Ectodermal cell (in vitro differentiated cells): ENCODE measurements around the gene HSDL2.

ENCODE experiments used
- H3K27ac ChIP-seq: 2 replicates; pipeline ENCODE4 v1.7.0; 2013; ENCODE audit warnings: mild to moderate bottlenecking, low read depth, low read length; ENCODE audit not compliant: insufficient read depth, poor library complexity, severe bottlenecking
- H3K27me3 ChIP-seq: 2 replicates; pipeline ENCODE4 v1.7.0; 2013; ENCODE audit warnings: mild to moderate bottlenecking, low read length; ENCODE audit not compliant: insufficient read depth, control insufficient read depth, poor library complexity, severe bottlenecking
- H3K36me3 ChIP-seq: one replicate; pipeline ENCODE4 v1.7.0; 2013; ENCODE audit warnings: low read length; ENCODE audit not compliant: control insufficient read depth, insufficient read depth
- H3K4me1 ChIP-seq: one replicate; pipeline ENCODE4 v1.7.0; 2013; ENCODE audit warnings: low read length; ENCODE audit not compliant: control insufficient read depth, insufficient read depth
- H3K4me3 ChIP-seq: 2 replicates; pipeline ENCODE4 v1.7.0; 2013; ENCODE audit warnings: low read depth, low read length, control low read depth; ENCODE audit not compliant: insufficient read depth
- H3K9me3 ChIP-seq: 2 replicates; pipeline ENCODE4 v1.7.0; 2013; ENCODE audit warnings: mild to moderate bottlenecking, low read length, moderate library complexity; ENCODE audit not compliant: control insufficient read depth
- WGBS, 2 experiments: methylation state at CpG; one replicate each; pipeline ENCODE4 v1.1.7; 2013; ENCODE audit warnings: missing lambda C conversion rate in 2 of 2; 5-methylcytosine and 5-hydroxymethylcytosine counted together

Gene HSDL2

GRCh38 chr9:112439825-112440224, 59.9 kb downstream of the HSDL2 start:
- H3K9me3 ChIP-seq, result no peaks in the 10 kb centered on the region
- H3K4me3 ChIP-seq, result no peak overlapping the region
- H3K27me3 ChIP-seq, result no peaks in the 10 kb centered on the region
- H3K36me3 ChIP-seq, result no peaks in the 10 kb centered on the region
- no peaks in the 10 kb centered on the region for H3K4me1 ChIP-seq
- no peak overlapping the region for H3K27ac ChIP-seq
- 89 to 100% methylated on average over 1 of the region's 2 CpGs for WGBS, 2 experiments

- Histone ChIP-seq H3K9me3 (no peaks in the 10 kb centered on the region), H3K36me3 (no peaks in the 10 kb centered on the region)
These were observed 63.3 kb downstream of the HSDL2 start for GRCh38 chr9:112443200-112443599.

DNA sequence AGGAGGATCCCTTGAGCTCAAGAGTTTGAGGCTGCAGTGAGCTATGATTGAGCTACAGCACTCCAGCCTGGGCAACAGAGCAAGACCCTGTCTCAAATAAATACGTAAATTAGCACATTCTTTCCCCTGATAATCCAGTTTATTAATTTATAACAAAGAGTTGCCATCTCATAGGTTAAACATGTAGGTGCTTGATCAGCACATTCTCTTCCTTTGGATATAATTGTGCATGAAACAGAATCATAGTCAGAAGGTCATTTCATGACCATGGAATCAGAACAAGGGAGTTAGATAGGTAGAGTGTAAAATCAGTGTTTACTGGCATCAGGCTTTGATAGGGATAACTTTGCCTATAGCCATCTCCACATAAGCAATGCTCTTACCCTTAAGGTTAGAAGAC, 63.7 kb downstream of the HSDL2 start:
- Histone ChIP-seq H3K9me3 (no peaks in the 10 kb centered on the region), H3K27ac (no peak overlapping the region), H3K4me3 (no peak overlapping the region), H3K4me1 (no peaks in the 10 kb centered on the region), H3K36me3 (no peaks in the 10 kb centered on the region), H3K27me3 (no peaks in the 10 kb centered on the region)
- WGBS, 2 experiments, result 88 to 100% methylated on average over 1 of the region's 1 CpG

More at GRCh38 chr9:112443200-112443599, 63.3 kb downstream of the HSDL2 start:
- Histone ChIP-seq H3K27me3 (no peaks in the 10 kb centered on the region), H3K4me3 (no peak overlapping the region), H3K4me1 (no peaks in the 10 kb centered on the region), H3K27ac (no peak overlapping the region)

DNA sequence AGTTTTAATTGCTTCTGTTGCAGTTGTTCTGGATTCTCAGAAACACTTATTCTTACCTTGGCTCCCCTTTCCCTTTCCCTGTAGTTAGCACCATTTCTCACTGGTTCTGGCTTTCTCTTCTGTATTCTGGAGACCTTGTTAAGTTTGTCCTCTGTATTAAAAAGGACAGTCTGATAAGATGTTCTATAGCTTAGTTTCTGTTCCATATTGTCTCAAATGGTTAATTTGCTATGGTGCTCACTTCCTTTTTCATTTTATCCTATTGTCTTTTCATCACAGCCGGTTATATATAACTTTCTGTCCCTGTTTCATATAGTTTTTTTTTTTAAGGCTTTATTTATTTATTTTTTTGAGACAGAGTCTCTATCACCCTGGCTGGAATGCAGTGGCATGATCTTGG, 65.3 kb downstream of the HSDL2 start:
- WGBS, 2 experiments, result no CpG with 5 or more reads among the region's 1 CpG
- Histone ChIP-seq H3K27ac (no peak overlapping the region), H3K4me3 (no peak overlapping the region), H3K36me3 (no peaks in the 10 kb centered on the region), H3K9me3 (no peaks in the 10 kb centered on the region), H3K27me3 (no peaks in the 10 kb centered on the region), H3K4me1 (no peaks in the 10 kb centered on the region)

DNA sequence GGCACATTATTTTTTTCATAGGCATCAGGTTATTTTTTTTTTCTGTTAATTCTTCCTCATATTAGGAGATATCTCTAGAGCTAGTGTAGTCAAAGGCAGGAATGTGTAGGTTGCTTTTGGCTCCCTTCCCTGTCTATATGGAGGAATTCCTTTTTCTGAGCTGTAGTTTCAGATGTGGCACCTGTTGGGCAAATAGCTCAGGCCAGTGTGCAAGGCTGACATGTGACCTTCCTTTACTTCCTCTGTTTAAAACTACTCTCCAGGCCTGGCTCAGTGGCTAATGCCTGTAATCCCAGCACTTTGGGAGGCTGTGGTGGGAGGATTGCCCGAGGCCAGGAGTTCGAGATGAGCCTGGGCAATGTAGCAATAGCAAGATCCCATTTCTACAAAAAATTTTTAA, 66.2 kb downstream of the HSDL2 start:
- Histone ChIP-seq H3K9me3 (no peaks in the 10 kb centered on the region), H3K4me3 (no peak overlapping the region), H3K27ac (no peak overlapping the region), H3K4me1 (no peaks in the 10 kb centered on the region), H3K36me3 (no peaks in the 10 kb centered on the region), H3K27me3 (no peaks in the 10 kb centered on the region)
- 93 to 100% methylated on average over 2 of the region's 2 CpGs for WGBS, 2 experiments

DNA sequence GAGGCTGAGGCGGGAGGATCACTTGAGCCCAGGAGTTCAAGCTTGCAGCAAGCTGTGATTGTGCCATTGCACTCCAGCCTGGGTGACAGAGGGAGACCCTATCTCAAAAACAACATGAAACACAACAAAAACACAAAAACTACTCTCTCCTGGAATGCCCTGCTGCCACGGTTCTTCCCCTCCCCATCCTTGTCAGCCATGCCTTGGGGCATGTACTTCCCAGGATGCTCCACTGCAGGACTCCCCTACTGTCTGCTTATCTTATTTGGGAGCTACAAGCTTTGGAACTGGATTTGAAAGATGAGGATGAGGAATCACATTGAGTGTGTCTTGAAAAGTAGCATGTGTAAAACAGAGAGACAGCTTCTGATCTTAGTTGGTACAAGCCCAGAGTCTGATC, 66.6 kb downstream of the HSDL2 start:
- Histone ChIP-seq H3K9me3 (no peaks in the 10 kb centered on the region), H3K4me1 (no peaks in the 10 kb centered on the region), H3K27ac (peak overlapping the region; percentile 16), H3K27me3 (no peaks in the 10 kb centered on the region), H3K4me3 (no peak overlapping the region), H3K36me3 (no peaks in the 10 kb centered on the region)
- 89 to 90% methylated on average over 2 of the region's 2 CpGs for WGBS, 2 experiments

GRCh38 chr9:112447283-112447761, 67.4 kb downstream of the HSDL2 start:
- 98% methylated on average over 1 to 2 of the region's 2 CpGs for WGBS, 2 experiments
- H3K4me1 ChIP-seq, result no peaks in the 10 kb centered on the region
- H3K4me3 ChIP-seq, result no peak overlapping the region
- H3K36me3 ChIP-seq, result no peaks in the 10 kb centered on the region
- H3K9me3 ChIP-seq, result no peaks in the 10 kb centered on the region
- no peaks in the 10 kb centered on the region for H3K27me3 ChIP-seq
- H3K27ac ChIP-seq, result no peak overlapping the region

- 100% methylated on average over 1 of the region's 1 CpG; no CpG with 5 or more reads in 1 of the 2 experiments for WGBS, 2 experiments
- no peak overlapping the region for H3K27ac ChIP-seq
- H3K9me3 ChIP-seq, result no peaks in the 10 kb centered on the region
- H3K36me3 ChIP-seq, result peaks cover 7% of the 10 kb centered on the region
- no peaks in the 10 kb centered on the region for H3K4me1 ChIP-seq
- no peak overlapping the region for H3K4me3 ChIP-seq
- H3K27me3 ChIP-seq, result no peaks in the 10 kb centered on the region
These were observed 82.9 kb downstream of the HSDL2 start for GRCh38 chr9:112462855-112463254.

GRCh38 chr9:112465352-112465751, 85.4 kb downstream of the HSDL2 start:
- no peak overlapping the region for H3K4me3 ChIP-seq
- no peaks in the 10 kb centered on the region for H3K27me3 ChIP-seq
- no peaks in the 10 kb centered on the region for H3K9me3 ChIP-seq
- no peak overlapping the region for H3K27ac ChIP-seq
- H3K36me3 ChIP-seq, result peaks cover 7% of the 10 kb centered on the region
- no peaks in the 10 kb centered on the region for H3K4me1 ChIP-seq
- 95 to 99% methylated on average over 4 of the region's 4 CpGs for WGBS, 2 experiments

- no peaks in the 10 kb centered on the region for H3K27me3 ChIP-seq
- no peaks in the 10 kb centered on the region for H3K36me3 ChIP-seq
- WGBS, 2 experiments, result 72 to 79% methylated on average over 3 of the region's 3 CpGs
- no peak overlapping the region for H3K4me3 ChIP-seq
- H3K4me1 ChIP-seq, result no peaks in the 10 kb centered on the region
- H3K27ac ChIP-seq, result no peak overlapping the region
- H3K9me3 ChIP-seq, result no peaks in the 10 kb centered on the region
These were observed 93.1 kb downstream of the HSDL2 start for GRCh38 chr9:112472996-112473395.

DNA sequence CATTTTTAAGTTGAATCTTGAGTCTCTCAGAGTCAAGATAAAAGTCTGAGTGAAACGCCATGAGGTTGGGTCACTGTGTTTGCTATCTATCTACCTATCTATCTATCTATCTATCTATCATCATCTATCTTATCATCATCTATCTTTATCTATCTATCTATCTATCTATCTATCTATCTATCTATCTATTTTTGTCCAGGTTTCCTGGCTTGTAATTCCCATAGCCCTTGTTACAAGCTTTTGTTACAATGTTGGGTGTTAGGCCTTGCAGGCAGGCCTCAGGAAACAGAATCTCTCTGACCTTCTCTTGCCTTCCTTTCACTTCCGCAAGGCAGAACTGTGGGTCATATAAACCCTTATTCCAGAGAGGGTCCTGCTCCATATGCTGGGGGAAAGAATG, 94.1 kb downstream of the HSDL2 start:
- no peaks in the 10 kb centered on the region for H3K36me3 ChIP-seq
- no peak overlapping the region for H3K4me3 ChIP-seq
- 87 to 95% methylated on average over 2 of the region's 2 CpGs for WGBS, 2 experiments
- no peaks in the 10 kb centered on the region for H3K9me3 ChIP-seq
- no peak overlapping the region for H3K27ac ChIP-seq
- H3K4me1 ChIP-seq, result no peaks in the 10 kb centered on the region
- H3K27me3 ChIP-seq, result no peaks in the 10 kb centered on the region
